Small intestine (tissue), 7 donors: ENCODE measurements around the gene SASH1. TPM values are rescaled to one million over a fixed set of nuclear protein-coding genes. Genes with fewer than 3 reads are reported as not detected.

Experiments used
- DNase-seq, 2 donors: peaks; one replicate each; pipeline versions ENCODE4 v3.0.0 to v3.0.0-alpha.2; 2013
- FAIRE-seq: peaks from 2 replicates; lab custom pipeline; 2012; peaks lifted over from hg19 to GRCh38; lab: Jason Lieb, UNC
- H3K27ac ChIP-seq, 3 donors: one replicate each; pipeline ENCODE4 v1.5.1; 2013; ENCODE audit warnings: low read length in 2 of 3, mild to moderate bottlenecking in 2 of 3, control low read depth in 1 of 3, inconsistent platforms in 1 of 3, low read depth in 1 of 3, moderate library complexity in 1 of 3
- H3K27me3 ChIP-seq, 3 donors: one replicate each; pipeline ENCODE4 v1.6.1; 2013; ENCODE audit warnings: low read length in 3 of 3, inconsistent platforms in 1 of 3; ENCODE audit not compliant: control insufficient read depth in 3 of 3, insufficient read depth in 3 of 3
- H3K36me3 ChIP-seq, 3 donors: one replicate each; pipeline ENCODE4 v1.6.1; 2013; ENCODE audit warnings: low read length in 3 of 3, inconsistent platforms in 1 of 3, low read depth in 1 of 3, mild to moderate bottlenecking in 1 of 3, moderate library complexity in 1 of 3; ENCODE audit not compliant: control insufficient read depth in 3 of 3, insufficient read depth in 2 of 3
- H3K4me1 ChIP-seq, 3 donors: one replicate each; pipeline ENCODE4 v1.6.1; 2013; ENCODE audit warnings: low read length in 2 of 3, inconsistent platforms in 1 of 3, low read depth in 1 of 3, mild to moderate bottlenecking in 1 of 3, moderate library complexity in 1 of 3; ENCODE audit not compliant: control insufficient read depth in 3 of 3, insufficient read depth in 2 of 3
- H3K4me3 ChIP-seq, 3 donors: one replicate each; pipeline ENCODE4 v1.5.1; 2013; ENCODE audit warnings: low read length in 3 of 3, control low read depth in 1 of 3, inconsistent platforms in 1 of 3, low read depth in 1 of 3, mild to moderate bottlenecking in 1 of 3, moderate library complexity in 1 of 3
- H3K9me3 ChIP-seq, 2 donors: one replicate each; pipeline ENCODE4 v1.6.1; 2013; ENCODE audit warnings: low read depth in 1 of 2, low read length in 1 of 2; ENCODE audit not compliant: control insufficient read depth in 2 of 2, insufficient read depth in 1 of 2
- WGBS, 3 donors: extraction: QIAGEN DNeasy Blood & Tissue Kit; methylation state at CpG; one replicate each; pipeline ENCODE4 v1.1.7; 2013; 5-methylcytosine and 5-hydroxymethylcytosine counted together
- polyA plus RNA-seq, 4 donors: library from polyadenylated mRNA; stranded (reverse) in 3 of 4; unstranded in 1 of 4; fragments of 200-250 nt in 3 of 4; fragments of 120-200 nt in 1 of 4; gene quantifications; one replicate each; pipeline versions ENCODE4 v1.2.1 to v1.2.3, GENCODE V29; 2013
- donor health status: healthy with polysubstance abuse.
- donor health status: control.
- donor health status: control.
- donor health status: Bipolar disorder and iron deficiency.
- donor health status: healthy.

Gene SASH1
- polyA plus RNA-seq, 4 donors: 1.3 to 16.1 (median 8.0) TPM

DNA sequence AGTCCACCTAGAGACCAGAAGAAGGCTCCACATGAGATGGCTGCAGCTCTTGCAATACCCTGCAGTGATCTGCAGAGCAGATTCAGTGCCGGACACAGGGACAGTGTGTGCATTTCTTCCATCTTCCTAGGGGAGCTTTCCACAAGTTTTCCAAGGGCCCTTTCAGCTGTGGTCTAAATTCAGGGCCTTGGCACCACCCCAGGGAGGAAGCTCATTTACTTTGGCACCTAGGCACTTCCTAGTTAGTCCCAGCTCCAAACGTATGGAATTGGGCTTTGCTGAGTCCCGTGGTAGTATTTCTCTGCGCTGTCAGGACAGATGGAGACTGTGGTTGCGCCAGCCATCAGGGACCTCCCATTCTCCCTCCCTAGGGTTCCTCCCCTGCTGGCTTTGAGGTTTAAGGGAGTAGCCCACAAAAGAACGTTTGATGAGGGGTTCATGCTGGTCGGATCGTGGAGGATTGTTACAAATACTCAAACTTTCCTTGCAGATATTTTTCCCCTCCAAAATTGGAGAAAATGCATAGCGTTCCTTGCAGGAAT, 221.9 kb downstream of the SASH1 start:
- WGBS, 3 donors: 76 to 81% (median 79%) methylated on average over 9 of the region's 9 CpGs
- no peak for DNase-seq
- Histone ChIP-seq H3K4me1 (peaks cover 0 to 2% (median 0%) of the 10 kb centered on the region in 3 donors), H3K27ac (no peak overlapping the region), H3K9me3 (peaks cover 0 to 3% of the 10 kb centered on the region in 2 donors), H3K36me3 (no peaks in the 10 kb centered on the region), H3K27me3 (peaks cover 0 to 3% (median 0%) of the 10 kb centered on the region in 3 donors), H3K4me3 (no peak overlapping the region)
- FAIRE-seq: no peak

DNA sequence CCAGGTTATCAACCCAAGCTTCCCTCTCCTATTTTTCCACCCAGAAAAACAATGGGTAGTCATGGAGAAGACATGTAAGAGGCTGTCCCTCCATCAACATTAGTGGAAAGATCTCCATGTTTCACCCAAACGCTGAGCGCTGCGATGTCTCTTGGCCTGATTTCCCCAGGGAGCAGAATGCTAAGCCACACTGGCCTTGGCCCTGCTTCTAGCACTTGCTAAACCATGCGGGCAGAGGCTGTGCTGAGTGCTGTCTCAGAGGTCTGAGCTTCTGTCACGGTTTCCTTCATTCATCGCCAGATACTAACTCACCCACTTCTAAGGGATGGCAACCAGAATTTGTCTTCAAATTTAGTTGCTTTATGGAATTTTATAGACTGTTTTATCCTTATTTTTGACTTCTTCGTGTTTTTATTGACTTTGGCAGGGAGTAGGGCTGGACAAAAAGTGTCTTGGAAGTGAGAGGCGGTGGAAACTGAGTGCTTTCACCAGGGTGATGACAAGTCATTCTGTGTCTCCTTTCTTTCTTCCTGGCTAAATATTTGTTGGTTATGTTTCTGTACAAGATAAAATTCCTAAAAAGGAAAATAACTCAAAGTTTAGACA, 222.8 kb downstream of the SASH1 start:
- 84 to 87% (median 84%) methylated on average over 8 of the region's 8 CpGs for WGBS, 3 donors
- no peak overlapping the region for H3K4me3 ChIP-seq
- FAIRE-seq (no peak), DNase-seq (no peak)
- no peak overlapping the region for H3K27ac ChIP-seq
- H3K4me1 ChIP-seq: no peaks in the 10 kb centered on the region
- H3K27me3 ChIP-seq: peaks cover 0 to 3% (median 0%) of the 10 kb centered on the region in 3 donors
- H3K9me3 ChIP-seq: peaks cover 0 to 3% of the 10 kb centered on the region in 2 donors
- H3K36me3 ChIP-seq: no peaks in the 10 kb centered on the region

DNA sequence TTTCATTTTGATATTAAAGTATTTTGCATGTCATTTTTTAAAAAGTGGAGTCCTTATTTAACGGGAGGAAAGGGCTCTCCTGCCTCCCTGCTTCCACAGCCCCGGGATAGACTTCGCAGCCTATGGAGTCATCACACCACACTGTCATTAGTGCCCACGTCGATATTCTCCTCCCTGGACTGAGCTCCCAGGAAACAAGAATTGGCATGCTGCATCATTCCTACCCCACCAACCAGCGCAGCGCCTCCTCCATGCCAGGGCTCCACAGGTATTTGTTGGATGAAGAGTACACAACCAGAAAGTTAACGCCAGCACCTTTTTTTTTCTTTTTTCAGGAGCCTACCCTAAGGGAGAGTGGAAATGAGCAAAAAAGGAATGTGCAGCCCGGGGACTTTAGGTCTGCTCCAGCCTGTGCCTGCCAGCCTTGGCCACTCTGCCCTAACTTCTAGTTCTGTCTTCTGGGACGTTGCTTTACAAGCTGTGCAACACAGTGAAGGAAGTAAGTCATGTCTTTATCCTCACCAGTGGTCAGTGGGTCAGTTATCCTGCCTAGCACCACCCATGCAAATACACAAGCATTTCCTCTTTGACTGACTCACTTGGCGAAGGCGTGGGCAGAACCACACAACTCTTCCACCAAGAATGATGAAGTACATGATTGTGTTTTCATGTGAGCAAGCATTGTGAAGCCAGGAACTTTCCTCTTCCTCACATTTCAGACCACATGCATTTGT, 223.5 kb downstream of the SASH1 start:
- Histone ChIP-seq H3K27me3 (peaks cover 0 to 3% (median 0%) of the 10 kb centered on the region in 3 donors), H3K36me3 (no peaks in the 10 kb centered on the region), H3K9me3 (peaks cover 0 to 3% of the 10 kb centered on the region in 2 donors), H3K4me3 (no peak overlapping the region), H3K4me1 (no peaks in the 10 kb centered on the region), H3K27ac (no peak overlapping the region)
- FAIRE-seq: no peak
- 75 to 78% (median 75%) methylated on average over 12 of the region's 12 CpGs for WGBS, 3 donors
- DNase-seq: no peak

DNA sequence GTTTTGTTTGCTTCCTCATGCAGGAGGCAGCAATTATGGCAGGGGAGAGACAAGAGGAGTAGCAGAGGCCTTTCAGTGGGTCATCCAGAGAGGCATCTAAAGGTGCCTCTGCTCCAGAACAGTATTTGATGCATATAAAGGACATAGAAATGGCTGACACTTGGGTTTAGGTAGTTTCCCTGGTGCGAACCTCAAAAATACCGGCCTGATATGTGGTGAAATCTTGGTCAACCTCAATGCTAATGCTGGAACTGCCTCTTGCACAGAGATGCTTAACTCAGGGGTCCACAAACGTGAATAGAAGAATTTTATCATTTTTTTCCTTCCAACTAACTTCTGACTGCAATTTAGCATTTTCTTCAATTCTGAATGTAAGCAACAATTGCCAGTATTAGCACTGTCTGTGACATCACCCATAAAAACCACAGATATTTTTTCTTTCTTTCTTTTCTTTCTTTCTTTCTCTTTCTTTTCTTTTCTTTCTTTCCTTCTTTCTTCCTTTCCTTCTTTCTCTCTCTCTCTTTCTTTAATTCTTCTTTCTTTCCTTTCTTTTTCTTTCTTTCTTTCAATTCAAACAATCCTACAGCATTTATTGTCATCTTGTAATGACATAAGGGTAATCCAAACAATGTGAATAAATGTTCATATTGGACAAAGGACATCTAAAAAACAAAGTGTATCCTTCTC, 224.2 kb downstream of the SASH1 start:
- DNase-seq (no peak), FAIRE-seq (no peak)
- peaks cover 0 to 3% (median 0%) of the 10 kb centered on the region in 3 donors for H3K27me3 ChIP-seq
- H3K27ac ChIP-seq: no peak overlapping the region
- 64 to 70% (median 66%) methylated on average over 3 of the region's 3 CpGs for WGBS, 3 donors
- H3K4me3 ChIP-seq: no peak overlapping the region
- H3K36me3 ChIP-seq: no peaks in the 10 kb centered on the region
- peaks cover 0 to 3% of the 10 kb centered on the region in 2 donors for H3K9me3 ChIP-seq
- no peaks in the 10 kb centered on the region for H3K4me1 ChIP-seq

DNA sequence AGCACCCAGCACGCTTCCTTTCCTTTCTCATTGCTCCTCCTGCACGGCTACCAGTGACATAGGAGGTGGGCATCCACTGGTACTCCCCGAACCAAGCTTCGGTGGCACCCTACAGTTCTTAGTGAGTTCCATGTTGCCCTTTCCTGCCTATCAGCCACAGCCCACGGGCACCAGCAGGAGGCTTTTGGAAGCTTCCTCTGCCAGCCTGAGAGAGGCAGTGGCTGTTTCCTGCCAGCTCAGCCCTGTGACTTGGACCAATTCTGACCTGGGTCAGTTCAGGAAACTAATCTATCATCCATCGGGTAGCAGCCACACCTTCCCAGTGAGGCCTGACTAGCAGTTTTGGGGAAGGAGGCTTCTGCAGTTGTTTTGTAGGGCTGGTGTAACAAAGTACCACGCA, 227.8 kb downstream of the SASH1 start:
- no peak for FAIRE-seq
- 51 to 79% (median 72%) methylated on average over 7 of the region's 7 CpGs for WGBS, 3 donors

DNA sequence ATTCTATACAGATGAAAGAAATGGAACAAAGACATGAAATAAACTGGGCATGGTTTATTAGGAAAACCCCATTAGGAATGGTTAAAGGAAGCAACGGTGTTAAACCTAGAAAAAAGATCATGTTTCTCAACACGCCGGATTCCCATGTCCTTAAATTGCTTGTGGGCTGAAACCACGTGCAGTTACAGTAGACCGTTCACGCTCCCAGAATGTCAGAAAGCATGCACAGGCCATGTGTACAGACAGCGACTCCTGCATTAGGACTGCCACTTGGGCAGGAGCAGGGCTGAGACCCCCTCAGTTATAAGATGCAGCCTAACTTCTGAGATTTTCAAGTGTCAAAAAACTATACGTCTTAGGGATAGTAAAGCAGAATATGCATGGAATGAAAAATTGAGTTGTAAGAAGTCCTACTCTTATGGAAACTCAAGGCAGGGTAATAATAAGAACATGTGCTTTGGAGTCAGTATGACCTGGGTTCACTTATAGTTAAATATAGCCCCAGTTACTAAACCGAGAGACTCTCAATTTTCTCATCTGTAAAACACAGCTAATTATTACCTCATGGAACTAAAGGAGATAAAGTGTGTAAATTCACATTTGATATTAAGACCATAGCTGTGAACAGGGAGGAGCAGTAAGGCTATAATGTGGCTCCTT, 230.2 kb downstream of the SASH1 start:
- 81 to 85% (median 82%) methylated on average over 9 of the region's 9 CpGs for WGBS, 3 donors
- Histone ChIP-seq H3K4me3 (no peak overlapping the region), H3K4me1 (no peaks in the 10 kb centered on the region), H3K27ac (no peak overlapping the region), H3K27me3 (no peaks in the 10 kb centered on the region), H3K36me3 (no peaks in the 10 kb centered on the region), H3K9me3 (no peaks in the 10 kb centered on the region)
- DNase-seq: no peak
- no peak for FAIRE-seq

More for the DNA sequence above, 227.8 kb downstream of the SASH1 start:
- H3K27me3 ChIP-seq: no peaks in the 10 kb centered on the region
- DNase-seq: no peak
- no peaks in the 10 kb centered on the region for H3K9me3 ChIP-seq
- H3K36me3 ChIP-seq: no peaks in the 10 kb centered on the region
- no peak overlapping the region for H3K4me3 ChIP-seq
- no peaks in the 10 kb centered on the region for H3K4me1 ChIP-seq
- no peak overlapping the region for H3K27ac ChIP-seq

DNA sequence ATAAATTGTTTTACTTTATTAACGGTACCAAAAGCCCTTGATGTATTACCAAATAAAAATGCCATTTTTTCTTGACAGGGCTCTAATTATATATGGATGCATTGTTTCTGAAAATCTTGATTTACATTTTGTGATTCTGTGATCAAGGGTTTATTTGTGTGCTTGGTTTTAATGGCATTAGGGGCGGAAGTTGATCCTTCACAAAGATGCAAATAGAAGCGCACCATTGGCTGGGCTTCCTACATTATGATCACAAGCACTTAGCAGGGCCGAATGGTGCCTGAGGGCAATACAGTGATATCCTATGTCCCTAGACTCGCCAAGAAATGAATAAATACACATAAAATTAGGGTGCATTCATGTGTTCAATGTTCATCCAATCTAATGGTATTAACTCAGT, 231.3 kb downstream of the SASH1 start:
- Histone ChIP-seq H3K4me3 (no peak overlapping the region), H3K27me3 (no peaks in the 10 kb centered on the region), H3K4me1 (no peaks in the 10 kb centered on the region), H3K9me3 (no peaks in the 10 kb centered on the region), H3K36me3 (no peaks in the 10 kb centered on the region), H3K27ac (no peak overlapping the region)
- 75 to 85% (median 81%) methylated on average over 5 of the region's 5 CpGs for WGBS, 3 donors
- no peak for FAIRE-seq
- DNase-seq: no peak
